Parathyroid adenoma (tissue), 2 donors: Measurements from ENCODE around the gene FOXF2.
A peak's percentile ranks its signal among the peaks of the same experiment; 100 is the strongest.

Source experiments
- H2AFZ ChIP-seq: fragments of 300-600 bp; sonication (generic); one replicate; pipeline ENCODE4 v1.7.0; 2017; ENCODE audit warnings: antibody characterized with exemption, mild to moderate bottlenecking
- H3K27ac ChIP-seq: fragments of 300-600 bp; sonication (generic); one replicate; pipeline ENCODE4 v1.7.0; 2017
- H3K27me3 ChIP-seq: fragments of 300-600 bp; sonication (generic); one replicate; pipeline ENCODE4 v1.7.0; 2017; ENCODE audit warnings: low read length; ENCODE audit not compliant: control insufficient read depth, insufficient read depth
- H3K36me3 ChIP-seq: fragments of 300-600 bp; sonication (generic); one replicate; pipeline ENCODE4 v1.7.0; 2017; ENCODE audit warnings: low read length; ENCODE audit not compliant: control insufficient read depth, insufficient read depth
- H3K4me1 ChIP-seq: fragments of 300-600 bp; sonication (generic); one replicate; pipeline ENCODE4 v1.7.0; 2017; ENCODE audit warnings: control low read depth
- H3K4me2 ChIP-seq: fragments of 300-600 bp; sonication (generic); one replicate; pipeline ENCODE4 v1.7.0; 2017; ENCODE audit warnings: low read length
- H3K4me3 ChIP-seq: fragments of 300-600 bp; sonication (generic); one replicate; pipeline ENCODE4 v1.7.0; 2017; ENCODE audit warnings: low read depth, low read length
- H3K79me2 ChIP-seq: fragments of 300-600 bp; sonication (generic); one replicate; pipeline ENCODE4 v1.7.0; 2017; ENCODE audit warnings: control low read depth
- H3K9ac ChIP-seq: fragments of 300-600 bp; sonication (generic); one replicate; pipeline ENCODE4 v1.7.0; 2017; ENCODE audit warnings: mild to moderate bottlenecking
- H3K9me3 ChIP-seq: fragments of 300-600 bp; sonication (generic); one replicate; pipeline ENCODE4 v1.7.0; 2017; ENCODE audit warnings: low read length; ENCODE audit not compliant: control insufficient read depth
- TF ChIP-seq, protein P1 (sequence below): fragments of 300-600 bp; sonication (generic); IDR thresholded peaks from one replicate; pipeline ENCODE4 v1.7.0; 2017; ENCODE audit warnings: antibody characterized with exemption, mild to moderate bottlenecking
- donor health status: primary hyperparathyroidism.

Gene FOXF2

DNA sequence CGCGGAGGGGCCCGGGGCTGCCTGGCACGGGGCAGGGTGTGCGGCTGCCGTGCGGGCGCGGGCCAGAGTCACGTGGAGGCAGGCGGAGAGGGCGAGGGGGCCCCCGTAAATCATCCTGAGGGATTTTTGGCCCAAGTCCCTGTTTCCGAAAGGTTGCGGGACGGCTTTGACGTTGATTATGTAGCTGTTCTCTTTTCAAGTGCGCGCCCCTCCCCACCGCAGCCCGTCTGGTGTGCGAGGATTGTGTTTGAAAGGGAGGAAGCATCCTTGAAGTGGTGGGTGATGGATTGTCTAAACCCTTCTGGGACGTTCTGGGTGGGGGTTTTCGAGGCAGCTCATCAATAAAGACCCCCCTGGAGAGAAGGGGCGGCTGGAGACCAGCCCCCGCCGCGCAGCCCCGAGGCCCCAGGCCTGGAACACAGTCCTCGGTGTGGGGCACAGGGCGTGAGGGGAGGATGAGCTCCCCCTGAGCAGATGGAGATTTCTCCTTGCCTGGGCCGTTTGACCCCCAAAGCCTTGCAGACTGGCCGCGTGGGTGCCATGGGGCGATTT, 7.0 kb upstream of the FOXF2 start:
- TF ChIP-seq, protein P1, sequence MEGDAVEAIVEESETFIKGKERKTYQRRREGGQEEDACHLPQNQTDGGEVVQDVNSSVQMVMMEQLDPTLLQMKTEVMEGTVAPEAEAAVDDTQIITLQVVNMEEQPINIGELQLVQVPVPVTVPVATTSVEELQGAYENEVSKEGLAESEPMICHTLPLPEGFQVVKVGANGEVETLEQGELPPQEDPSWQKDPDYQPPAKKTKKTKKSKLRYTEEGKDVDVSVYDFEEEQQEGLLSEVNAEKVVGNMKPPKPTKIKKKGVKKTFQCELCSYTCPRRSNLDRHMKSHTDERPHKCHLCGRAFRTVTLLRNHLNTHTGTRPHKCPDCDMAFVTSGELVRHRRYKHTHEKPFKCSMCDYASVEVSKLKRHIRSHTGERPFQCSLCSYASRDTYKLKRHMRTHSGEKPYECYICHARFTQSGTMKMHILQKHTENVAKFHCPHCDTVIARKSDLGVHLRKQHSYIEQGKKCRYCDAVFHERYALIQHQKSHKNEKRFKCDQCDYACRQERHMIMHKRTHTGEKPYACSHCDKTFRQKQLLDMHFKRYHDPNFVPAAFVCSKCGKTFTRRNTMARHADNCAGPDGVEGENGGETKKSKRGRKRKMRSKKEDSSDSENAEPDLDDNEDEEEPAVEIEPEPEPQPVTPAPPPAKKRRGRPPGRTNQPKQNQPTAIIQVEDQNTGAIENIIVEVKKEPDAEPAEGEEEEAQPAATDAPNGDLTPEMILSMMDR, result no peak
- H3K27ac ChIP-seq, result no peak overlapping the region

DNA sequence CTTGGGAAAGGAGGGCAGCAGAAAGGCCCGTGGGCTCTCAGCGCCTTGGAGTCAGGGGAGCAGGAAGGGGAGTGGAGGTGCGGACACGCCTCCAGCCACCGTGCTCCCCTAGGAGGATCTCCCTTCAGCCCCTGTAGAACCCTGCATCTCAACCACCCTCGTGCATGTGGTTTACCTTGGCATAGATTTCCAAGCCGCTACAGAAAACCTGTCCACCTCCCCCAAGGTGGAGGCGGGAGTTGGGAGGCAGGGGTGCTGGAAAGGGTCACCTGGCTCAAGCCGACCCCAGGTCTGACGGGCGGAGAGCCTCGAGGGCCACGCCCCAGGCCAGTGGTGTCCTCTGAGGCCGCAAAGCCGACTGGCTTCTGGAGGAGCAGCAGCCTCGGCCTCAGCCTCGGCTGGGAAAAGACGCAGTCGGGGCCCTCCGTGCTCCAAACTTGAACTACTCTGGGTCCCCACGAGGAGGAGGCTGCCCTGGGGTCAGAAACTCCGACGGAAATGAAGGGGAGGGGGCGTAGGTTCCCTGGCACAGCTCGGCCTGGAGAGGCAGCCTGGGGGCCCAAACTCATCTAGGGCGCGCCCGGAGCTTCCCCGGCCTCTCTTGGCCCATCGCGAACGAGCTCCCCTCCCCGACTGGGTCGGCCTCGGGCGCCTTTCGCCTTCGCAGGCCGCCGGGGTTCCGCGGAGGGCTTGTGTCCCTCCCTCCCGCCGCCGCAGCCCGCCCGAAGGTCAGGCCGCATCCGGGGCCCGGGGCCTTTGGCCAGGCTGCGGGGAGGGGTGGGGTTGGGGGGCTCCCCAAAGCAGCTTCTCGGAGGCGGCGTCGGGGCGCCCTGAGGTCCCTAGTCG, 6.3 kb upstream of the FOXF2 start:
- Histone ChIP-seq H3K4me3 (no peak overlapping the region), H3K27me3 (peaks cover 21% of the 10 kb centered on the region), H3K36me3 (no peaks in the 10 kb centered on the region), H3K27ac (no peak overlapping the region), H3K9ac (no peak overlapping the region), H3K4me2 (no peak overlapping the region), H3K9me3 (no peaks in the 10 kb centered on the region), H3K4me1 (no peaks in the 10 kb centered on the region), H2AFZ (no peak overlapping the region), H3K79me2 (no peaks in the 10 kb centered on the region)
- TF ChIP-seq, protein P1, result no peak

More for the DNA sequence above, 7.0 kb upstream of the FOXF2 start:
- Histone ChIP-seq H2AFZ (no peak overlapping the region), H3K36me3 (no peaks in the 10 kb centered on the region), H3K4me1 (no peaks in the 10 kb centered on the region), H3K27me3 (peaks cover 22% of the 10 kb centered on the region), H3K4me3 (no peak overlapping the region), H3K9me3 (no peaks in the 10 kb centered on the region), H3K4me2 (peak overlapping the region; percentile 30), H3K79me2 (no peaks in the 10 kb centered on the region), H3K9ac (no peak overlapping the region)

DNA sequence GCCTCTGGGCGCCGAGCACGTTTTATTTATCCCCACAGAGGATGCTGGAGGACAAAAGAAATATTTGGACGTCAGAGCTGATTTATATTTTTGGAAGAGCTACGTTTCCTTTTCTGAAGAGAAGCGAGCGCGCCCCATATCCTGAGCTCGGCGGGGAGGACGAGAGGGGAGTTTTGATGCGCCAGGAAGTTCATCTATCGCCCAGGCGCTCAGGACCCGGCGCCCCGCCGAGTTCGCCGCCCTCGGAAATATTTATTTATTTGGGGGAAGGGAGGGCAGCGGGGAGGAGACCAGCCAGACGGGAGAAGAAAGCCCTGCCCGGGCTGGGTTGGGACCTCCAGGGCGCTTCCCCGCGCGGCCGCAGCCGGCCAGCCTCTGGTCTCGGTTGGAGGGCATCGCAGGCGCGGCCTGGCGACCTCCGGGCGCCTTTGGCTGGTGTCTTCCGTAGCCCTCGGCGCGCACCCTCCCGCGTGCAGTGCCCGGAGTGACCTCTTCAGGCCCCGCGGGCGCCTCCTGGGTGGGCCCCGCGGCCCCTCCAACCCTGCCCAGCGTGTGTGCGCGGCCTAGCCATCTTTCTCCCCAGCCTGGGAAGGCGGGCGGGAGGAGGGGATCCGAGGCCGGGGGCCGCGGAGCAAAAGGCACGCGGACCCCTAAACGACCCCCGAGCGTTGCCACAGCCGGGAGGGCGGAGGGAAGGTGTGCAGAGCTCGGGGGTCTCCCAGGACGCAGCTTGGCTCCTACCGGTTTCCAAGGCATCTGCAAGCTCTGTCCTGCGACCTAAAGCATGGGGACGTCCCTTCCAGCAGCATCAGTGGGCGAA, 5.4 kb upstream of the FOXF2 start:
- Histone ChIP-seq H3K4me2 (no peak overlapping the region), H3K4me3 (no peak overlapping the region), H3K9me3 (no peaks in the 10 kb centered on the region), H3K36me3 (no peaks in the 10 kb centered on the region), H3K4me1 (no peaks in the 10 kb centered on the region), H2AFZ (no peak overlapping the region), H3K79me2 (no peaks in the 10 kb centered on the region), H3K27me3 (peaks cover 16% of the 10 kb centered on the region), H3K9ac (no peak overlapping the region), H3K27ac (no peak overlapping the region)
- TF ChIP-seq, protein P1, result no peak

DNA sequence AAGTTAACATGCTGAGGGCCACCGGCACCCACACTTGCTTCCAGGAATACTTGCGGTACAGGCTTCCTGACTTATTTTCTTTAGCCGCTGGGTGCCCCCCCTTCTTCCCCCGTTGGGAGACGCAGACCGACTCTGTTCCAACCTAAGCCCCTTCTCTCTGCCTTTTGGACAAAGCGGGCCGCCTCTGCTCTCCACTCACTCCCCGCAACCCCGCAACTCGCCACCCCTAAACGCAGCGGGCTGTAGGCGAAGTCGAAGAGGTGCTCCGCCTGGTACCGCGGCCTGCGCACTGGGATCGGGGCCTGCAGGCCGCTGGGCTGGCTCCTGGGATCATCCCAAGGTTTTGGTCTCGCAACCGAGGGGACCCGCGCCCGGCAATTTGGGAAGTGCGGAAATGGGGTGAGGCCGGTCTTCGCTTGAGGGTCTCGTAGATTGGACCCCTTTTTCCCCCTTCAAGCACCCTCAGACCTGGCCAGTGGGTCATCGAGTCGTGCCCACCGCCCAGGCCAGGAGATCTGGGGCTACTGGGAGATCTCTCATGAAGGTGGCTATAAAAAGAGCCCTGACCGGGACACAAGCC, 4.7 kb upstream of the FOXF2 start:
- Histone ChIP-seq H3K27ac (no peak overlapping the region), H3K36me3 (no peaks in the 10 kb centered on the region), H3K79me2 (no peaks in the 10 kb centered on the region), H3K9me3 (no peaks in the 10 kb centered on the region), H3K4me1 (no peaks in the 10 kb centered on the region), H3K4me2 (no peak overlapping the region), H3K9ac (no peak overlapping the region), H3K27me3 (peaks cover 17% of the 10 kb centered on the region), H3K4me3 (no peak overlapping the region), H2AFZ (no peak overlapping the region)
- TF ChIP-seq, protein P1, result no peak
